Fibroblast of lung (primary cell): ENCODE measurements around the gene LAMA5. TPM values are rescaled to one million over a fixed set of nuclear protein-coding genes. Genes with fewer than 3 reads are reported as not detected.

Source experiments
- DNase-seq, 2 donors: peaks; one replicate each; pipeline versions ENCODE4 v3.0.0 to v3.0.0-alpha.2; 2010; ENCODE audit warnings: low read depth in 2 of 2
- H2AFZ ChIP-seq: 2 replicates; pipeline ENCODE4 v1.5.1; 2012; ENCODE audit warnings: low read length, control low read depth, inconsistent platforms
- H3K27ac ChIP-seq: 2 replicates; pipeline ENCODE4 v1.5.1; 2011; ENCODE audit warnings: low read length, control low read depth; ENCODE audit not compliant: insufficient read depth
- H3K27me3 ChIP-seq: 2 replicates; pipeline ENCODE4 v1.5.1; 2011; ENCODE audit warnings: mild to moderate bottlenecking, low read length; ENCODE audit not compliant: control insufficient read depth, insufficient read depth
- H3K36me3 ChIP-seq: 2 replicates; pipeline ENCODE4 v1.5.1; 2011; ENCODE audit warnings: low read length; ENCODE audit not compliant: control insufficient read depth, insufficient read depth
- H3K4me1 ChIP-seq: 2 replicates; pipeline ENCODE4 v1.5.1; 2011; ENCODE audit warnings: low read length; ENCODE audit not compliant: control insufficient read depth, insufficient read depth; ENCODE audit errors: extremely low read depth
- H3K4me2 ChIP-seq: 2 replicates; pipeline ENCODE4 v1.5.1; 2011; ENCODE audit warnings: low read length, control low read depth; ENCODE audit not compliant: insufficient read depth; ENCODE audit errors: extremely low read depth
- H3K4me3 ChIP-seq, 4 experiments: fragments of 200-600 bp in 1 of 4; sonication (generic) in 1 of 4; replicated peaks in 1 of 4; 2 replicates each; pipeline ENCODE4 v1.5.1; 2011 to 2016; ENCODE audit warnings: low read length in 4 of 4, low read depth in 3 of 4, mild to moderate bottlenecking in 3 of 4, control low read depth in 2 of 4, inconsistent platforms in 1 of 4, mixed read lengths in 1 of 4; ENCODE audit not compliant: insufficient read depth in 1 of 4; ENCODE audit errors: control extremely low read depth in 1 of 4
- H3K79me2 ChIP-seq: 2 replicates; pipeline ENCODE4 v1.5.1; 2012; ENCODE audit warnings: mild to moderate bottlenecking, low read length, inconsistent platforms; ENCODE audit not compliant: control insufficient read depth, insufficient read depth
- H3K9ac ChIP-seq: 2 replicates; pipeline ENCODE4 v1.5.1; 2011; ENCODE audit warnings: mild to moderate bottlenecking, low read length, control low read depth; ENCODE audit not compliant: insufficient read depth
- H3K9me3 ChIP-seq: 2 replicates; pipeline ENCODE4 v1.5.1; 2012; ENCODE audit warnings: low read depth, low read length; ENCODE audit not compliant: control insufficient read depth, insufficient read depth
- H4K20me1 ChIP-seq: 2 replicates; pipeline ENCODE4 v1.5.1; 2011; ENCODE audit warnings: low read length; ENCODE audit not compliant: control insufficient read depth, insufficient read depth; ENCODE audit errors: extremely low read depth
- CTCF ChIP-seq, 2 donors: IDR thresholded peaks in 1 of 2; conservative IDR thresholded peaks in 1 of 2; 1 replicate in 1 of 2; 2 replicates in 1 of 2; pipeline ENCODE4 v1.5.1; 2011 to 2012; ENCODE audit warnings: low read length in 2 of 2, control low read depth in 1 of 2, inconsistent platforms in 1 of 2, low read depth in 1 of 2, mild to moderate bottlenecking in 1 of 2
- EZH2 ChIP-seq: IDR thresholded peaks from 2 replicates; pipeline ENCODE4 v1.5.1; 2012; ENCODE audit warnings: low read length, control low read depth, mild to moderate bottlenecking; ENCODE audit errors: missing control alignments
- polyA plus RNA-seq, 2 donors: library from polyadenylated mRNA; depleted of rRNA in 1 of 2; stranded (reverse) in 1 of 2; unstranded in 1 of 2; fragments of >200 nt; gene quantifications; 2 replicates each; pipeline ENCODE4 v1.2.1, GENCODE V29; 2011 to 2012; ENCODE audit warnings: missing spikeins in 1 of 2
- total RNA-seq: library from RNA; depleted of rRNA; stranded (reverse); fragments of >200 nt; gene quantifications from 2 replicates; pipeline ENCODE4 v1.2.1, GENCODE V29; 2014

The LAMA5 gene
- total and polyA plus RNA-seq, 2 donors (not counting 1 experiment from before 2014, with no cell fraction given): 1.5 to 81.6 TPM

- H3K4me2 ChIP-seq: peak overlapping the region; percentile 79
- H3K27ac ChIP-seq: peak overlapping the region; percentile 95
- H3K9ac ChIP-seq: peak overlapping the region; percentile 91
- DNase-seq: peak; percentile 89 to 92
- H4K20me1 ChIP-seq: peaks cover 3% of the 10 kb centered on the region
- H3K79me2 ChIP-seq: peaks cover 37% of the 10 kb centered on the region
- no peak overlapping the region for H2AFZ ChIP-seq
- H3K36me3 ChIP-seq: peaks cover 15% of the 10 kb centered on the region
- H3K27me3 ChIP-seq: no peaks in the 10 kb centered on the region
- peaks cover 4% of the 10 kb centered on the region for H3K4me1 ChIP-seq
- peak; percentile 83 to 90 for TF ChIP-seq CTCF (conservative IDR thresholded peaks at IDR 0.05 in 1 of 2, IDR thresholded peaks at IDR 0.05 in 1 of 2; ENCODE audit: low read depth in 1 of 2, low read length in 2 of 2)
- TF ChIP-seq EZH2: no peak
- H3K9me3 ChIP-seq: no peaks in the 10 kb centered on the region
- peak overlapping the region; percentile 65 to 78 (median 73) for H3K4me3 ChIP-seq
Measured at GRCh38 chr20:62301773-62302340, 65.3 kb downstream of the LAMA5 start.

- DNase-seq: no peak
- no peak overlapping the region for H3K4me3 ChIP-seq
- no peak overlapping the region for H3K4me2 ChIP-seq
- H3K27ac ChIP-seq: no peak overlapping the region
- H3K9ac ChIP-seq: no peak overlapping the region
- H4K20me1 ChIP-seq: peaks cover 3% of the 10 kb centered on the region
- peaks cover 8% of the 10 kb centered on the region for H3K36me3 ChIP-seq
- no peaks in the 10 kb centered on the region for H3K27me3 ChIP-seq
- no peak overlapping the region for H2AFZ ChIP-seq
- H3K9me3 ChIP-seq: no peaks in the 10 kb centered on the region
- TF ChIP-seq CTCF (conservative IDR thresholded peaks at IDR 0.05 in 1 of 2, IDR thresholded peaks at IDR 0.05 in 1 of 2; ENCODE audit: low read depth in 1 of 2, low read length in 2 of 2) (no peak), EZH2 (no peak)
- peaks cover 4% of the 10 kb centered on the region for H3K4me1 ChIP-seq
- H3K79me2 ChIP-seq: peaks cover 31% of the 10 kb centered on the region
Measured at GRCh38 chr20:62301111-62301668, 65.9 kb downstream of the LAMA5 start.

GRCh38 chr20:62300319-62300718 lies 66.8 kb downstream of the LAMA5 start:
- Histone ChIP-seq H3K27me3 (no peaks in the 10 kb centered on the region), H3K4me3 (no peak overlapping the region), H2AFZ (no peak overlapping the region), H3K36me3 (peaks cover 2% of the 10 kb centered on the region), H3K4me2 (no peak overlapping the region), H3K27ac (no peak overlapping the region), H3K4me1 (peaks cover 4% of the 10 kb centered on the region), H3K79me2 (peaks cover 23% of the 10 kb centered on the region), H3K9ac (no peak overlapping the region), H4K20me1 (no peaks in the 10 kb centered on the region), H3K9me3 (no peaks in the 10 kb centered on the region)
- DNase-seq: no peak
- TF ChIP-seq CTCF (conservative IDR thresholded peaks at IDR 0.05 in 1 of 2, IDR thresholded peaks at IDR 0.05 in 1 of 2; ENCODE audit: low read depth in 1 of 2, low read length in 2 of 2) (no peak), EZH2 (no peak)
